Endothelial cell of umbilical vein (primary cell): ENCODE results near the gene SEL1L2. TPM values are rescaled to one million over a fixed set of nuclear protein-coding genes. Genes with fewer than 3 reads are reported as not detected.

Source experiments
- BruUV-seq: library from RNA; stranded (reverse); fragments of 400-500 nt; replicated peaks from 2 replicates; lab custom pipeline; 2021; lab: Mats Ljungman, UMichigan
- CTCF ChIA-PET: fragments of 300-600, 350-600 bp; sonication (Branson Sonifier 250); formaldehyde crosslinking; loops from one replicate; lab custom pipeline; 2021; ENCODE audit warnings: antibody characterized with exemption, inconsistent platforms; lab: Charles Lee
- POLR2A ChIA-PET: fragments of 300-600, 350-600 bp; sonication (Branson Sonifier 250); formaldehyde crosslinking; loops from one replicate; lab custom pipeline; 2021; ENCODE audit warnings: antibody characterized with exemption, inconsistent platforms; lab: Charles Lee
- DNase-seq: peaks from one replicate; pipeline ENCODE4 v3.0.0-alpha.2; 2011; ENCODE audit warnings: low read depth, low spot score
- FAIRE-seq: peaks from 2 replicates; lab custom pipeline; 2011; peaks lifted over from hg19 to GRCh38; lab: Jason Lieb, UNC
- H2AFZ ChIP-seq: 2 replicates; pipeline ENCODE4 v1.6.0; 2012; ENCODE audit warnings: low read depth, low read length, control low read depth, inconsistent platforms
- H3K27ac ChIP-seq: 2 replicates; pipeline ENCODE4 v1.5.1; 2011; ENCODE audit warnings: low read depth, mild to moderate bottlenecking, control low read depth, low read length, moderate library complexity; ENCODE audit not compliant: insufficient read depth
- H3K27me3 ChIP-seq, 2 experiments: 2 replicates each; pipeline versions ENCODE4 v1.6.0 to v1.6.1; 2011; ENCODE audit warnings: low read length in 2 of 2, mixed read lengths in 1 of 2; ENCODE audit not compliant: control insufficient read depth in 2 of 2, insufficient read depth in 2 of 2
- H3K36me3 ChIP-seq, 2 experiments: 2 replicates in 1 of 2; 3 replicates in 1 of 2; pipeline ENCODE4 v1.5.1; 2011; ENCODE audit warnings: low read length in 2 of 2, mild to moderate bottlenecking in 1 of 2, moderate library complexity in 1 of 2; ENCODE audit not compliant: control insufficient read depth in 2 of 2, insufficient read depth in 2 of 2; ENCODE audit errors: extremely low read depth in 1 of 2
- H3K4me1 ChIP-seq: 3 replicates; pipeline ENCODE4 v1.5.1; 2011; ENCODE audit warnings: mild to moderate bottlenecking, low read length; ENCODE audit not compliant: control insufficient read depth, insufficient read depth; ENCODE audit errors: extremely low read depth
- H3K4me2 ChIP-seq: 2 replicates; pipeline ENCODE4 v1.6.1; 2011; ENCODE audit warnings: low read length, control low read depth, mixed read lengths; ENCODE audit not compliant: insufficient read depth
- H3K4me3 ChIP-seq, 3 experiments: fragments of 200-600 bp in 1 of 3; sonication (generic), shearing (Covaris generic) in 1 of 3; replicated peaks in 1 of 3; 2 replicates each; pipeline ENCODE4 v1.5.1; 2011 to 2016; ENCODE audit warnings: control low read depth in 3 of 3, low read length in 3 of 3, mild to moderate bottlenecking in 2 of 3, inconsistent platforms in 1 of 3, low read depth in 1 of 3, moderate library complexity in 1 of 3; ENCODE audit not compliant: insufficient read depth in 1 of 3
- H3K79me2 ChIP-seq: 2 replicates; pipeline ENCODE4 v1.6.0; 2012; ENCODE audit warnings: low read length, inconsistent platforms; ENCODE audit not compliant: control insufficient read depth, insufficient read depth
- H3K9ac ChIP-seq: replicated peaks from 2 replicates; pipeline ENCODE3; 2011; ENCODE audit warnings: low read length, control low read depth; ENCODE audit not compliant: insufficient read depth; ENCODE audit errors: extremely low read depth
- H3K9me1 ChIP-seq: replicated peaks from 3 replicates; pipeline ENCODE4 v1.6.0; 2011; ENCODE audit warnings: mild to moderate bottlenecking, low read length; ENCODE audit not compliant: control insufficient read depth, insufficient read depth; ENCODE audit errors: extremely low read depth
- H3K9me3 ChIP-seq: replicated peaks from 2 replicates; pipeline ENCODE4 v1.5.1; 2012; ENCODE audit warnings: low read length, inconsistent platforms; ENCODE audit not compliant: control insufficient read depth, insufficient read depth
- H4K20me1 ChIP-seq: replicated peaks from 2 replicates; pipeline ENCODE3; 2011; ENCODE audit warnings: mild to moderate bottlenecking, low read length; ENCODE audit not compliant: control insufficient read depth, insufficient read depth; ENCODE audit errors: extremely low read depth
- CTCF ChIP-seq, 2 donors: IDR thresholded peaks; 1 replicate in 1 of 2; 2 replicates in 1 of 2; pipeline ENCODE4 v1.5.1; 2011; ENCODE audit warnings: low read length in 2 of 2, mild to moderate bottlenecking in 2 of 2, moderate library complexity in 2 of 2, control low read depth in 1 of 2, inconsistent platforms in 1 of 2, low read depth in 1 of 2; ENCODE audit not compliant: insufficient read depth in 1 of 2; ENCODE audit errors: extremely low read depth in 1 of 2
- EZH2 ChIP-seq: IDR thresholded peaks from 2 replicates; pipeline ENCODE4 v1.6.1; 2012; ENCODE audit warnings: borderline replicate concordance, low read depth, mild to moderate bottlenecking, moderate library complexity, low read length, inconsistent platforms; ENCODE audit not compliant: severe bottlenecking
- FOS ChIP-seq: IDR thresholded peaks from 2 replicates; pipeline ENCODE4 v1.6.1; 2011; ENCODE audit warnings: mild to moderate bottlenecking, low read length, moderate library complexity, borderline replicate concordance; ENCODE audit not compliant: insufficient read depth
- GATA2 ChIP-seq: IDR thresholded peaks from 2 replicates; pipeline ENCODE4 v1.7.0; 2011; ENCODE audit warnings: low read depth, mild to moderate bottlenecking, moderate library complexity, mixed read lengths, low read length; ENCODE audit not compliant: insufficient read length, insufficient read depth
- JUN ChIP-seq: IDR thresholded peaks from 2 replicates; pipeline ENCODE4 v1.6.1; 2011; ENCODE audit warnings: borderline replicate concordance, low read depth; ENCODE audit not compliant: insufficient read length, insufficient read depth
- MAX ChIP-seq: IDR thresholded peaks from 2 replicates; pipeline ENCODE4 v1.6.1; 2011; ENCODE audit not compliant: insufficient read depth, insufficient read length
- MYC ChIP-seq: IDR thresholded peaks from one replicate; pipeline ENCODE4 v1.6.1; 2011; ENCODE audit warnings: mild to moderate bottlenecking, low read depth, low read length
- POLR2A ChIP-seq: IDR thresholded peaks from 2 replicates; pipeline ENCODE4 v1.6.1; 2012; ENCODE audit warnings: low read depth, mild to moderate bottlenecking, control low read depth, low read length
- POLR2AphosphoS5 ChIP-seq: IDR thresholded peaks from 2 replicates; pipeline ENCODE4 v1.6.1; 2012; ENCODE audit warnings: low read depth, mild to moderate bottlenecking, control low read depth, low read length, moderate library complexity; ENCODE audit not compliant: insufficient read depth
- dilution Hi-C: fragments of 300-500 bp; cut with MboI; formaldehyde crosslinking; loops from one replicate; pipeline ENCODE4 v1.15.0; 2019; ENCODE audit warnings: low sequenced_read_pairs; ENCODE audit not compliant: extremely low pct_ligation_motif_present
- intact Hi-C: fragments of 100-400 bp; cut with micrococcal nuclease; formaldehyde crosslinking; loops from one replicate; pipeline ENCODE4 v1.10.0; 2022
- polyA plus RNA-seq, 4 experiments: library from polyadenylated mRNA; depleted of rRNA in 3 of 4; stranded (reverse) in 3 of 4; unstranded in 1 of 4; fragments of >200 nt; gene quantifications; 2 replicates each; pipeline versions ENCODE4 v1.2.1 to v1.2.3, GENCODE V29; 2011 to 2012; ENCODE audit warnings: missing spikeins in 1 of 4
- total RNA-seq: library from RNA; stranded (reverse); gene quantifications from 2 replicates; pipeline ENCODE4 v1.2.3, GENCODE V29; 2021

The SEL1L2 gene
- total and polyA plus RNA-seq, 2 donors (not counting 3 experiments of a cell fraction or from before 2014, with no cell fraction given): not detected

- Histone ChIP-seq H3K4me3 (no peak overlapping the region), H3K4me2 (no peak overlapping the region), H3K36me3 (no peaks in the 10 kb centered on the region), H3K9me1 (no peaks in the 10 kb centered on the region), H3K27me3 (no peaks in the 10 kb centered on the region), H3K27ac (no peak overlapping the region), H3K9me3 (no peaks in the 10 kb centered on the region), H3K79me2 (no peaks in the 10 kb centered on the region), H2AFZ (no peak overlapping the region), H4K20me1 (no peaks in the 10 kb centered on the region), H3K9ac (no peak overlapping the region), H3K4me1 (no peaks in the 10 kb centered on the region)
- no TSS peak for BruUV-seq
- ChIA-PET CTCF (interaction anchor here (1.0 kb wide), 1 partner anchor 8 kb away, joined by 3 read pairs; no protein-coding TSS in a partner anchor), POLR2A (no interaction called here)
- dilution Hi-C loops: no loop called here
- no peak for DNase-seq
- intact Hi-C loops: no loop called here
- no peak for FAIRE-seq
- TF ChIP-seq MAX (no peak), JUN (no peak), FOS (no peak), CTCF (IDR thresholded peaks at IDR 0.05; ENCODE audit: extremely low read depth in 1 of 2, insufficient read depth in 1 of 2, low read depth in 1 of 2, low read length in 2 of 2) (no peak), POLR2AphosphoS5 (no peak), EZH2 (no peak), POLR2A (no peak), GATA2 (no peak), MYC (no peak)
Observed at GRCh38 chr20:13904766-13905165, 85.6 kb downstream of the SEL1L2 start.
